ENCODE data around the gene TMF1.

The TMF1 gene

GRCh38 chr3:68972358-68972979, 79.7 kb downstream of the TMF1 start:
- peak; percentile 73 to 82 (median 79) for DNase-seq
